Stomach smooth muscle (tissue), 2 donors: ENCODE data around the gene ADM.

Source experiments
- H3K27ac ChIP-seq: one replicate; pipeline ENCODE4 v1.7.0; 2013; ENCODE audit warnings: mild to moderate bottlenecking, low read length, inconsistent platforms
- H3K27me3 ChIP-seq, 2 donors: one replicate each; pipeline ENCODE4 v1.7.0; 2013; ENCODE audit warnings: low read length in 2 of 2; ENCODE audit not compliant: insufficient read depth in 2 of 2, control insufficient read depth in 1 of 2
- H3K36me3 ChIP-seq, 2 donors: one replicate each; pipeline ENCODE4 v1.7.0; 2013; ENCODE audit warnings: low read length in 2 of 2; ENCODE audit not compliant: control insufficient read depth in 2 of 2, insufficient read depth in 2 of 2
- H3K4me1 ChIP-seq: one replicate; pipeline ENCODE4 v1.7.0; 2013; ENCODE audit warnings: low read length; ENCODE audit not compliant: control insufficient read depth, insufficient read depth
- H3K4me3 ChIP-seq, 2 donors: one replicate each; pipeline ENCODE4 v1.7.0; 2013; ENCODE audit warnings: low read length in 2 of 2
- H3K9ac ChIP-seq, 2 donors: one replicate each; pipeline ENCODE4 v1.7.0; 2013; ENCODE audit warnings: low read length in 2 of 2, mild to moderate bottlenecking in 1 of 2
- H3K9me3 ChIP-seq, 2 donors: one replicate each; pipeline ENCODE4 v1.7.0; 2013; ENCODE audit warnings: low read length in 2 of 2; ENCODE audit not compliant: control insufficient read depth in 2 of 2
- donor health status: healthy.
- donor health status: Pancreatic carcinoma.

Gene ADM

DNA sequence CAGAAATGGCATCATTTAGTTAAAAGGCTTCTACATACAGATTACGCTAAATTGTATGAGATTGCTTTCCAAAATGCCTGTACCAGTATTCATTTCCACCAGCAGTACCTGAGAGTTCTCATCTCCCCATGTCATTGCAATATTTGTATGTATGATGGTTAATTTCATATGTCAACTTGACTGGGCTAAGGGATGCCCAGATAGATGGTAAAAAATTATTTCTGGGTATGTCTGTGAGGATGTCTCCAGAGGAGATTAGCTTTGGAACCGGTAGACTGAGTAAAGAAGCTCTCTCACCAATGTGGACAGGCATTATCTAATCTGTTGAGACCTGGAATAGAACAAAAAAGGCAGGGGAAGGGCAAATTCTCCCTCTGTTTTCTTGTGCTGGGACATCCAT is 6.9 kb downstream of the ADM start:
- H3K9ac ChIP-seq, result no peak overlapping the region
- H3K4me3 ChIP-seq, result no peak overlapping the region
- H3K4me1 ChIP-seq, result peaks cover 27% of the 10 kb centered on the region
- no peaks in the 10 kb centered on the region for H3K36me3 ChIP-seq
- no peaks in the 10 kb centered on the region for H3K27me3 ChIP-seq
- H3K27ac ChIP-seq, result no peak overlapping the region
- no peaks in the 10 kb centered on the region for H3K9me3 ChIP-seq

DNA sequence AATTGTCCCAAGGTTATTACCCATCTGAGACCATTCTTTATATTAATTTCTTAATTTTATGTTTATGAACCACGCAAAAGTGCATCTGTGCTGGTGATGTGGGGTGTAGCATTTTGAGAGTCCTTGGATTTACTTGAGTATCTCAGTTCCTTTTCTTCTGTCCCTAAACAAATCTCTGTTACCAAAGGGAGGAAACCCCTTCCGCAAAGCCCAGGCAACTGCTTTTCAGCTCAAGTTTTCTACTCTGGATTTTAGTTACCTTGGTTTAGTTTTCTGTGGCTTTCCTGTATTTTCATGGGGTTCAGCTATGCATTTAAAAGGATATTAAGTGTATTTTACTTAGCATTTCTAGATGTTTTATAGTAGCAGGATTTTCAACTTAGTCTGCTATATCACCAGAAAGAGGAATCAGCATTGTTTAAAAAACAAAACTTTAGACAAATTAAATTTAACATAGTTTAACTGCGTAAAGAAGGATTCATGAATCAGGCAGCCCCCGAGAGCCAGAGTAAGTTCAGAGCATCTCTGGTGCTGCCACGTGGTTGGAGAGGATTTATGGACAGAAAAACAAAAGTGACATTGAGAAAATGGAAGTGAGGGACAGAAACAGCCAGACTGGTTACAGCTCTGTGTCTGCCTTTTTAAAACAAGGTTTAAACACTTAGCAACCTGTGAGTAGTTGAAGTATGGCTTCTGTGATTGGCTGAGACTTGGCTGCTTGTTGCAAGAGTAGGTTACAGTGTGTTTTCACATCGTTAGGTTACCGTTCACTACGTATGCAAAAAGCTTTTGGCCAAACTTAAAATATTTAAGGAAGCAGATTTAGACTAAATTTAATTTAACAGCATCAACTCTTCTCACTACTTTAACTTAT is 9.6 kb downstream of the ADM start:
- Histone ChIP-seq H3K4me3 (no peak overlapping the region), H3K27me3 (no peaks in the 10 kb centered on the region), H3K9ac (no peak overlapping the region), H3K9me3 (no peaks in the 10 kb centered on the region), H3K4me1 (peaks cover 25% of the 10 kb centered on the region), H3K27ac (no peak overlapping the region), H3K36me3 (no peaks in the 10 kb centered on the region)

DNA sequence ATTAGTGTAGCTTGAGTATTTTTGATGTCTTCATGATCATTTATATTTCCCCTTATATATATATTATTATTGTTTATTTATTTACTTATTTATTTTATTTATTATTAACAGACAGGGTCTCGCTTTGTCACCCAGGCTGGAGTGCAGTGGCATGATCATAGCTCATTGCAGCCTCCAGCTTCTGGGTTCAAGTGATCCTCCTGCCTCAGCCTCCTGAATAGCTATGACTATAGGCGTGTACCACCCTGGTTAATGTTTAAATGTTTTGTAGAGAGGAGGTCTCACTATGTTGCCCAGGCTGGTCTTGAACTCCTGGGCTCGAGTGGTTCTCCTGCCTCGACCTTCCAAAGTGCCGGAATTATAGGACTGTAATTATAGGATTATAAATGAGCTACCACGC is 10.2 kb downstream of the ADM start:
- no peaks in the 10 kb centered on the region for H3K9me3 ChIP-seq
- H3K9ac ChIP-seq, result no peak overlapping the region
- no peaks in the 10 kb centered on the region for H3K36me3 ChIP-seq
- peaks cover 27% of the 10 kb centered on the region for H3K4me1 ChIP-seq
- H3K4me3 ChIP-seq, result no peak overlapping the region
- no peaks in the 10 kb centered on the region for H3K27me3 ChIP-seq
- H3K27ac ChIP-seq, result no peak overlapping the region

DNA sequence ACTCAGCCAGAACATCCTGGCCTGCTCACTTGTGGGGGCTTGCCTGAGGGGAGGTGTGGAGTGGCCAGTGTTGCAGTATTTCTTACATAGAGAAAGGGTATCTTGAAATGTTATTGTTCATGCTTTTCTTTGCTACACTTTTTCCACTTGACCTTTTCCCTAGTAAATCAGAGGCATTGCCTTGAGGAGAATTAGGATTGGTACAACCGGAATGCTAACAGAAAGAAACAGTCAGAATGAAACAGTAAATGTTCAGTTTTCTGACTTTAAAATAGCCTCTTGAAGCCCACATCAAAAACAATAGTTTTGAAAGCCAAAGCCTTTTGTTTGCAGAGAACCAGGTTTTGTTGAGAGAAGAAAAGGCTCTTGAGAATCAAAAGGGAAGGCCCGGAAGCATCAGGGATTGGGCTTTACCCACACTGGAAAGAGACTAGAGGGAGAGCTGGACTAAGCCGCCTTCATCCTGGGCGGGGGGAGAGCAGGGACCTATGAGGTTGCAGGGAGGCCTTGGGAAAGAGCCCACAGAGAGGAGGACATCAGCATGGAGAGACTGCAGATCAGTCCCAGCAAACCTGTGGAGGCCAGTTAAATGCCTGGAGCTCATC is 12.4 kb downstream of the ADM start:
- H3K36me3 ChIP-seq, result no peaks in the 10 kb centered on the region

DNA sequence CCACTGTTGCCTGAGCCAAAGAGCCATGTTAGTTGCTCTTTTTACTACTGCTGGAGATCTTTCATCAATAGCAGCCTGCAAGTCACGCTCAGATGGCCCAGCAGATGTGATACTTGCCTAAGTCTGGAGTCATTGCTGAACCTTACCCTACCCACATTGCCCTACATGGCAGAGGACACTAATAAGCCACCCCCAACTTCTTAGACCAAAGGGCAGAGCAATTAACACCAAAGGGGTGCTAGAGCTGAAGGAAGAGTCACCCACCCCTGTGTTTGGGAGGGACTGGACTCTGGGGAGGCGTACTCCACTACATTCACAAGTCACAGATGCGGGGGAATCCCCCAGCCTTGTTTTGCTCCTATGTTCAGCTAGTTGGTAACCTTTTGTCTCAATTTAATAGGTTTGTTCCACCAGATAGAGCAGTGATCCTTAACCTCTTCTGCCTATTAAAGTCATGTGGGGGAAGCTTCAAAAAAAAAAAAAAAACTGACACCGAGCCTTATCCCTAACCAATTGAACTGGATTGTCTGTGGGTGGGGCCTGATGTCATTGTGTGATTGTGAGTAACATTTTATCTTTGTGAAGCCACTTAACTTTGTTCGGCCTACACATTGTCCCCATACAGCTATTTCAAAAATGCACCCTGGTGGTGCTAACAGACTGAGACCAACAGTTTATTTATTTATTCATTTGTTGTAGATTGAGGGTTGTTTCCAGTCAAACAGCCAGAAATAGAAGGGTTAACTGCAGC is 13.1 kb downstream of the ADM start:
- H3K27ac ChIP-seq, result peak overlapping the region; percentile 74
- H3K9ac ChIP-seq, result no peak overlapping the region

More for the DNA sequence above, 12.4 kb downstream of the ADM start:
- Histone ChIP-seq H3K4me3 (no peak overlapping the region), H3K27ac (peak overlapping the region; percentile 74), H3K9me3 (no peaks in the 10 kb centered on the region), H3K27me3 (no peaks in the 10 kb centered on the region), H3K9ac (no peak overlapping the region), H3K4me1 (peaks cover 25% of the 10 kb centered on the region)

DNA sequence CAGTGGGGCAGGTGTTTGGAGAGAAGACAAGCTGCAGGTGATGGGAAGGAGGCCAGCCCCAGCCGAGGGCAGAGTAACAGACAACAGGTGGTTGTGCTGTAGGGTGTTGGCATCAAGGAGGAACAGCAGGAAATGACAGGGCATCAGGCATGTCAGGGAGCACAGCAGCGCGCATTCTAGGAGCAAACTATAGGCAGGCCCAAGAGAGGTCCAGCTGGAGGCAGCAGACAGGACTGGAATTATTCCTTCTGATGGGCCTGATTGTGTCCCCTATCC is 13.6 kb downstream of the ADM start:
- Histone ChIP-seq H3K4me1 (peaks cover 37% of the 10 kb centered on the region), H3K9ac (no peak overlapping the region), H3K4me3 (no peak overlapping the region), H3K27ac (peak overlapping the region; percentile 74), H3K36me3 (no peaks in the 10 kb centered on the region), H3K9me3 (no peaks in the 10 kb centered on the region), H3K27me3 (no peaks in the 10 kb centered on the region)

More for the DNA sequence above, 13.1 kb downstream of the ADM start:
- no peaks in the 10 kb centered on the region for H3K9me3 ChIP-seq
- no peaks in the 10 kb centered on the region for H3K36me3 ChIP-seq
- no peak overlapping the region for H3K4me3 ChIP-seq
- peaks cover 32% of the 10 kb centered on the region for H3K4me1 ChIP-seq
- no peaks in the 10 kb centered on the region for H3K27me3 ChIP-seq

DNA sequence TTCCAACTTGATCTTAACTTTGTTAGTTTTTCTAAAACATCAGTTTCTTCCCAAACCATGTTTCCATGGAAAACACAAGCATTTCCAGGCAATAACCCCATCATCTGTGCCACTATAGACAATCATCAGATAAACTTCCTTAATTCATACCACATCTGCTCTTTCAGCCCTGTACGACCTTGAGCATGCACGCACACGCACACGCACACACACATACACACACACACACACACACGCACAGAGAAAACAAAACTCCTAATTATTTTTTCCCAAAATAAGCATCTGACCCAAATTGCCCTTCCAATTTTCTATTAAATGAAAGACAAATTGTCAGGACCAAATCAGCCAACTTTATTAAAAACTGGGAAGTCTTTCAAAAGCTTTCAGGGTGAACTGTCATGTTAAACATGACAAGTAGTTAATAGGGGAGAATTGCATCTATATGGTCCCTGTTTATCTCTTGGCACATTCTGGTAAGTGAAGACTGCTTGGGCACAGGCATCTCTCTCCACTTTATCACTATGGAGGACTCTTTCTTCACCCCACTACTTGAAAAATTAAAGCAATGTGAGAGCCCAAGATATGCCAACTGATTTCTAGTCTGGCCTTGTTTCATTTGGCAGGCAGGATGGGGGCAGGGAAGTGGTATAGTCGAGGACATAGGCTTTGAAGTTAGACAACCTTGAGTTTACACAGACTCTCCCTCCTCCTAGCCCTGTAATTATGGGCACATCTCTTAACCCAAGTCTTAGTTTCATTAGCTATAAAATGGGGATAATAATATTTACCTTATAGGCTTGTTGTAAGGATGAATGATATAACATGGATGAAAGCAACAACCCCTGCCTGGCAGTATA is 15.1 kb downstream of the ADM start:
- peaks cover 44% of the 10 kb centered on the region for H3K4me1 ChIP-seq
- H3K27me3 ChIP-seq, result no peaks in the 10 kb centered on the region
- no peaks in the 10 kb centered on the region for H3K36me3 ChIP-seq
- H3K27ac ChIP-seq, result peak overlapping the region; percentile 74
- H3K9me3 ChIP-seq, result no peaks in the 10 kb centered on the region
- H3K4me3 ChIP-seq, result no peak overlapping the region
- no peak overlapping the region for H3K9ac ChIP-seq

DNA sequence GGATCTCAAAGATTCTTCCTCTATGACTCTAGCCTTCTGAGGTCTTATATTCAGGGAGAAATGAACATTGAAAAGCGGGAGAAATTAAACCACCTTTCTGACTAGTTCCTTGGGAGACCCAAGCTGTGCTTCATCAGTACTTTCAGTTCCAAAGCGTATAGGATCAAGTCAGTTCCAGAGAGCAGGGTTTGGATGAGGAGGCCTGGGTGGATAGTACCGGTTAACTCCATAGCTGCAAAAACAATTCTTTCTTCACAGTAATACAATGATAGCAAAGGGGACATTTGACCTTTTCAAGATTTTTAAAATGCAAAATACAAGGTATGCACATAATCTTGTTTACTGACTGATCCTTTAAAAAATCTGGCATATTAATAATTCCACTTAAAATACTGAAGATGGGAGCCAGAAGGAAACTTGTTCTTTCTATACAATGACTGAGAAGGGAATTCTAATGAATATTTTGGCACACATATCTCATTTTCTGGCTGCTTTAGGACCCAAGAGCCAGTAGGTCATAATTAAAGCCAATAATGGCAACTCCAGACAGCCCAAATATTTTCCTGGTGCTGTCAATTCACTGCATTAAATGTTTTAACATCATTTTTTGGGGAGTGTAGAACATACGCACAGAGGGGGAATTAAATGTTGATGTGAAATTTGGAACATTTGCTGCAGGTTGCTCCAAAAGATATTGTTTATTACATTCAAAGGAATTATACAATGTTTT is 16.0 kb downstream of the ADM start:
- Histone ChIP-seq H3K4me3 (no peak overlapping the region), H3K9me3 (no peaks in the 10 kb centered on the region), H3K27me3 (no peaks in the 10 kb centered on the region), H3K9ac (no peak overlapping the region), H3K27ac (peak overlapping the region; percentile 74), H3K4me1 (peaks cover 52% of the 10 kb centered on the region), H3K36me3 (no peaks in the 10 kb centered on the region)

DNA sequence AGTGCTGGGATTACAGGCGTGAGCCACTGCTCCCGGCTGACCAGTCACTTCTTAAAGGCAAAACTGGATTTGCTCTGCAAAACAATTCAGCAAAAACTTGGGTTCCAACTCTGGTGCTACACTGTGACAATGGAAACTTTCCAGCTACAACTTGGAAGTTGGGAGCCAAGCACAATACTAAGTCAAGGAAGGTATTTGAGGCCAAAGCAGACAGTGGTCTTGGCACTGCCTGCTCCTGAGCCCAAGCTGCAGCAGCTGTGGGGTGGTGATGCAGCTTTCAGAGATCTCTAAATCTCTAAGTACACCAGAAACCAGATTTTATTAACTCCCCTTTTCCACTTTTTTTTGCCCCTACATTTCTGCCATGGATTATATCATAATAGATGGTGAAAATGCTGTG is 17.5 kb downstream of the ADM start:
- H3K9me3 ChIP-seq, result no peaks in the 10 kb centered on the region
- H3K36me3 ChIP-seq, result no peaks in the 10 kb centered on the region
- peak overlapping the region in 1 of 2 donors; percentile 58 for H3K4me3 ChIP-seq
- peak overlapping the region; percentile 68 for H3K27ac ChIP-seq
- no peaks in the 10 kb centered on the region for H3K27me3 ChIP-seq
- H3K4me1 ChIP-seq, result peaks cover 52% of the 10 kb centered on the region
- peak overlapping the region in 1 of 2 donors; percentile 24 for H3K9ac ChIP-seq
